Body of pancreas (tissue), 4 donors: ENCODE results near the gene CACTIN. TPM values are rescaled to one million over a fixed set of nuclear protein-coding genes. Genes with fewer than 3 reads are reported as not detected.

Source experiments
- ATAC-seq: fragments of 150-250 bp; one replicate; pipeline ENCODE4 v1.9.1; 2016
- DNase-seq, 4 donors: peaks; one replicate each; pipeline ENCODE4 v3.0.0-alpha.2; 2019
- H3K27ac ChIP-seq, 4 donors: fragments of 200-600 bp; sonication (generic); 1 replicate in 3 of 4; 2 replicates in 1 of 4; pipeline versions ENCODE4 v1.5.1 to v1.6.1; 2016 to 2019; ENCODE audit warnings: mild to moderate bottlenecking in 1 of 4, mixed read lengths in 1 of 4, moderate library complexity in 1 of 4
- H3K27me3 ChIP-seq, 2 donors: fragments of 200-600 bp; sonication (generic); one replicate each; pipeline ENCODE4 v1.6.0; 2016; ENCODE audit warnings: mild to moderate bottlenecking in 1 of 2
- H3K36me3 ChIP-seq, 2 donors: fragments of 200-600 bp; sonication (generic); replicated peaks in 1 of 2; 2 replicates each; pipeline ENCODE4 v1.5.1; 2016; ENCODE audit warnings: low read depth in 2 of 2; ENCODE audit not compliant: insufficient read depth in 1 of 2
- H3K4me1 ChIP-seq: fragments of 200-600 bp; sonication (generic); one replicate; pipeline ENCODE4 v1.6.0; 2016
- H3K4me3 ChIP-seq, 2 donors: fragments of 200-600 bp; sonication (generic); 1 replicate in 1 of 2; 2 replicates in 1 of 2; pipeline ENCODE4 v1.5.1; 2016 to 2019
- H3K9me3 ChIP-seq, 3 donors: fragments of 200-600 bp; sonication (generic); 1 replicate in 2 of 3; 2 replicates in 1 of 3; pipeline ENCODE4 v1.5.1; 2016
- POLR2A ChIP-seq, 3 donors: fragments of 450-650 bp; IDR thresholded peaks; one replicate each; pipeline ENCODE4 v1.6.1; 2016; ENCODE audit warnings: antibody characterized with exemption in 3 of 3, mild to moderate bottlenecking in 2 of 3
- WGBS, 2 donors: methylation state at CpG; one replicate each; pipeline ENCODE4 v1.1.5; 2017; 5-methylcytosine and 5-hydroxymethylcytosine counted together
- intact Hi-C: fragments of 100-400 bp; cut with DNase I; formaldehyde crosslinking; loops from one replicate; pipeline ENCODE4 v1.15.1; 2023
- small RNA-seq: library from RNA; depleted of rRNA; stranded (forward); fragments of <200 nt; gene quantifications from one replicate; pipeline ENCODE3, GENCODE V24; 2016
- total RNA-seq, 2 donors: library from RNA; depleted of rRNA; stranded (reverse); fragments of >200 nt; gene quantifications; one replicate each; pipeline ENCODE4 v1.1.0, GENCODE V29; 2016
- TF ChIP-seq, protein P1 (sequence below), 7 experiments: fragments of 450-650 bp in 4 of 7; fragments of 200-600 bp in 3 of 7; sonication (generic) in 3 of 7; IDR thresholded peaks; one replicate each; pipeline ENCODE4 v1.5.1; 2016 to 2019; ENCODE audit warnings: antibody characterized with exemption in 7 of 7

CACTIN gene
- total RNA-seq, 2 donors from 2014 or later = 16.3 to 23.4 TPM

DNA sequence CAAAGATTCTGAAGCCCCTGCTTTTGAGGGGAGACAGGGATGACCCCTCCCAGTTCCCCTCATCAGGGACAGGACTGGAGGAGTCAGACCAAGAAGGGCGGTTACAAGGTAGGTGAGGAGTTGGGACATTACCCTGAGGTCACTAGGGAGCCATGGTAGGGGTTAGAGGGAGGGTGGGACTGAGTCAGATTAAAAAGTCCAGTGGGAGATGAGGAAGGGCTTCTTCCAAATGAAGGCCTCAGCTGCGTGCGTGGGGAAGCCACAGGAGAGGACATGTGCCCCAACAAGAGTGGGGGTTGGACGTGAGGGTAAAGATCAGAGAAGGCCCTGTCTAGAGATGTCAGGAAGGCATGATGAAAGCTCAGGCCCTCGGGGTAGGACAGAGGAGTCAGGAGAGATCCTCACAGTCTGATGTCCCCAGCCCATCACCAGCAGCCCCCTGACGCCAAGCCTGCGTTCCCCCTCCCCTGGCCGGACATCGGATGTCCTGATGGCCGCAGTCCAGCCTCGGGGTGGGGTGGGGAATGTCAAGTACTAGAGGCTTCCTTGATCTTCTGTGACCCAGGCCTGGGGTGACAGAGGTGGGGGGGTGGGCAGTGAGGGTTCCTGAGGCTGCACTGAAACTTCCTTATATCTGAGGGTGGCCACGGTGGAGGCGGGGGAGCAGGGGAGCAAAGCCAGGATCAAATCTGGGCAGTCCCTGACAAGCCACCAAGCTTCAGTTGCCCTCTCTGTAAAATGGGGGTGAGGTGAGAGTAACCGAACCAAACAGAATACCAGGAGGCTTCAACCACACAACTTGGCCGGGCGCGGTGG is 62.7 kb downstream of the CACTIN start:
- no peaks in the 10 kb centered on the region for H3K9me3 ChIP-seq
- no peak overlapping the region for H3K4me3 ChIP-seq
- H3K36me3 ChIP-seq = no peaks in the 10 kb centered on the region
- DNase-seq = no peak
- H3K27me3 ChIP-seq = no peaks in the 10 kb centered on the region
- TF ChIP-seq POLR2A (IDR thresholded peaks at IDR 0.05) = no peak
- TF ChIP-seq, protein P1, sequence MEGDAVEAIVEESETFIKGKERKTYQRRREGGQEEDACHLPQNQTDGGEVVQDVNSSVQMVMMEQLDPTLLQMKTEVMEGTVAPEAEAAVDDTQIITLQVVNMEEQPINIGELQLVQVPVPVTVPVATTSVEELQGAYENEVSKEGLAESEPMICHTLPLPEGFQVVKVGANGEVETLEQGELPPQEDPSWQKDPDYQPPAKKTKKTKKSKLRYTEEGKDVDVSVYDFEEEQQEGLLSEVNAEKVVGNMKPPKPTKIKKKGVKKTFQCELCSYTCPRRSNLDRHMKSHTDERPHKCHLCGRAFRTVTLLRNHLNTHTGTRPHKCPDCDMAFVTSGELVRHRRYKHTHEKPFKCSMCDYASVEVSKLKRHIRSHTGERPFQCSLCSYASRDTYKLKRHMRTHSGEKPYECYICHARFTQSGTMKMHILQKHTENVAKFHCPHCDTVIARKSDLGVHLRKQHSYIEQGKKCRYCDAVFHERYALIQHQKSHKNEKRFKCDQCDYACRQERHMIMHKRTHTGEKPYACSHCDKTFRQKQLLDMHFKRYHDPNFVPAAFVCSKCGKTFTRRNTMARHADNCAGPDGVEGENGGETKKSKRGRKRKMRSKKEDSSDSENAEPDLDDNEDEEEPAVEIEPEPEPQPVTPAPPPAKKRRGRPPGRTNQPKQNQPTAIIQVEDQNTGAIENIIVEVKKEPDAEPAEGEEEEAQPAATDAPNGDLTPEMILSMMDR (IDR thresholded peaks at IDR 0.05) = no peak
- WGBS, 2 donors = 74 to 81% methylated on average over 11 to 17 of the region's 17 CpGs
- H3K4me1 ChIP-seq = no peaks in the 10 kb centered on the region
- H3K27ac ChIP-seq = no peak overlapping the region
- no peak for ATAC-seq
- intact Hi-C loops = no loop called here

Small RNA genes within 50 kb of the gene (small RNA-seq; reads per million reads assigned to genes)
- not detected for gene AC005786.1

Other genes with a start within 250 kb of the CACTIN start
- gene SMIM24, start 146.3 kb downstream of the CACTIN start, total RNA-seq = 10 to 100 TPM in 1 of 2 donors, 1 to 10 TPM in 1; 7.6 to 11.4 TPM
- gene SMIM44, start 143.3 kb downstream of the CACTIN start, total RNA-seq = not detected
- gene DOHH, start 126.1 kb downstream of the CACTIN start, total RNA-seq = 10 to 100 TPM in 1 of 2 donors, 1 to 10 TPM in 1; 9.3 to 17.5 TPM
- 10 to 100 TPM; 16.6 to 20.1 TPM for gene FZR1, start 120.5 kb downstream of the CACTIN start, total RNA-seq
- gene TEKTIP1, start 87.6 kb downstream of the CACTIN start, total RNA-seq = 1 to 10 TPM in 1 of 2 donors, not detected in 1; 1.3 TPM
- gene MFSD12, start 69.2 kb downstream of the CACTIN start, total RNA-seq = 10 to 100 TPM; 64.3 to 78.8 TPM
- gene HMG20B, start 53.8 kb downstream of the CACTIN start, total RNA-seq = 10 to 100 TPM; 66.7 to 91.0 TPM
- under 1 TPM; 0.78 to 0.99 TPM for gene GIPC3, start 41.3 kb downstream of the CACTIN start, total RNA-seq
- 1 to 10 TPM in 1 of 2 donors, under 1 TPM in 1; 0.52 to 3.0 TPM for gene TBXA2R, start 19.9 kb downstream of the CACTIN start, total RNA-seq
- gene PIP5K1C, start 73.7 kb upstream of the CACTIN start, total RNA-seq = 10 to 100 TPM; 16.6 to 30.7 TPM
- gene TJP3, start 81.6 kb upstream of the CACTIN start, total RNA-seq = 10 to 100 TPM; 15.8 to 21.4 TPM
- 10 to 100 TPM; 20.0 to 35.6 TPM for gene APBA3, start 134.9 kb upstream of the CACTIN start, total RNA-seq
- gene MRPL54, start 135.9 kb upstream of the CACTIN start, total RNA-seq = 10 to 100 TPM; 78.9 to 86.0 TPM
- not detected for gene RAX2, start 145.4 kb upstream of the CACTIN start, total RNA-seq
- under 1 TPM in 1 of 2 donors, not detected in 1; 0.78 TPM for gene MATK, start 159.6 kb upstream of the CACTIN start, total RNA-seq
- gene ZFR2, start 242.2 kb upstream of the CACTIN start, total RNA-seq = not detected